ENCODE measurements around the gene SCGB3A2. TPM values are rescaled to one million over a fixed set of nuclear protein-coding genes. Genes with fewer than 3 reads are reported as not detected.

Gene SCGB3A2
- polyA plus RNA-seq, 1 donor (not counting 4 experiments of a cell fraction or from before 2014, with no cell fraction given): not detected

- H3K4me3 ChIP-seq (ENCODE audit: control insufficient read depth in 2 of 3, extremely low read depth in 1 of 3, insufficient read depth in 2 of 3, low read depth in 1 of 3, low read length in 3 of 3): no peak overlapping the region
- H3K4me2 ChIP-seq (ENCODE audit: control insufficient read depth, extremely low read depth, insufficient read depth, low read depth, low read length): no peak overlapping the region
- no peak overlapping the region for H3K27ac ChIP-seq (ENCODE audit: control insufficient read depth, insufficient read depth, low read length)
- dilution Hi-C loops (cut with MboI; ENCODE audit: extremely low pct_ligation_motif_present, low sequenced_read_pairs): loop anchor here (5.0 kb wide), 1 partner anchor 72 kb away; no protein-coding TSS in a partner anchor
- H4K20me1 ChIP-seq (ENCODE audit: control insufficient read depth, extremely low read depth, insufficient read depth, low read length): no peaks in the 10 kb centered on the region
- TF ChIP-seq, protein P1, sequence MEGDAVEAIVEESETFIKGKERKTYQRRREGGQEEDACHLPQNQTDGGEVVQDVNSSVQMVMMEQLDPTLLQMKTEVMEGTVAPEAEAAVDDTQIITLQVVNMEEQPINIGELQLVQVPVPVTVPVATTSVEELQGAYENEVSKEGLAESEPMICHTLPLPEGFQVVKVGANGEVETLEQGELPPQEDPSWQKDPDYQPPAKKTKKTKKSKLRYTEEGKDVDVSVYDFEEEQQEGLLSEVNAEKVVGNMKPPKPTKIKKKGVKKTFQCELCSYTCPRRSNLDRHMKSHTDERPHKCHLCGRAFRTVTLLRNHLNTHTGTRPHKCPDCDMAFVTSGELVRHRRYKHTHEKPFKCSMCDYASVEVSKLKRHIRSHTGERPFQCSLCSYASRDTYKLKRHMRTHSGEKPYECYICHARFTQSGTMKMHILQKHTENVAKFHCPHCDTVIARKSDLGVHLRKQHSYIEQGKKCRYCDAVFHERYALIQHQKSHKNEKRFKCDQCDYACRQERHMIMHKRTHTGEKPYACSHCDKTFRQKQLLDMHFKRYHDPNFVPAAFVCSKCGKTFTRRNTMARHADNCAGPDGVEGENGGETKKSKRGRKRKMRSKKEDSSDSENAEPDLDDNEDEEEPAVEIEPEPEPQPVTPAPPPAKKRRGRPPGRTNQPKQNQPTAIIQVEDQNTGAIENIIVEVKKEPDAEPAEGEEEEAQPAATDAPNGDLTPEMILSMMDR (optimal IDR thresholded peaks at IDR 0.05 in 1 of 3, IDR thresholded peaks at IDR 0.05 in 1 of 3, conservative IDR thresholded peaks at IDR 0.05 in 1 of 3; ENCODE audit: extremely low read depth in 1 of 3, insufficient read depth in 2 of 3, low read length in 3 of 3): no peak
- no peak for TF ChIP-seq EZH2 (IDR thresholded peaks at IDR 0.05; ENCODE audit: low read length)
- H3K27me3 ChIP-seq (ENCODE audit: control insufficient read depth, extremely low read depth, insufficient read depth, low read length): no peaks in the 10 kb centered on the region
- H3K4me1 ChIP-seq (ENCODE audit: control insufficient read depth, extremely low read depth, insufficient read depth, low read length): no peaks in the 10 kb centered on the region
- no peaks in the 10 kb centered on the region for H3K79me2 ChIP-seq (ENCODE audit: control insufficient read depth, insufficient read depth, low read length)
- H2AFZ ChIP-seq (ENCODE audit: control insufficient read depth, low read length): no peak overlapping the region
- no peak for DNase-seq (ENCODE audit: low read depth, low spot score)
- H3K9me3 ChIP-seq (ENCODE audit: control insufficient read depth, low read depth, low read length): no peaks in the 10 kb centered on the region
- no peaks in the 10 kb centered on the region for H3K9me1 ChIP-seq (ENCODE audit: control insufficient read depth, extremely low read depth, insufficient read depth, low read length)
- no peak for FAIRE-seq
- no peaks in the 10 kb centered on the region for H3K36me3 ChIP-seq (ENCODE audit: control insufficient read depth in 2 of 2, extremely low read depth in 1 of 2, insufficient read depth in 2 of 2, low read length in 2 of 2)
- no peak overlapping the region for H3K9ac ChIP-seq (ENCODE audit: control insufficient read depth, extremely low read depth, insufficient read depth, low read length)
Measured at GRCh38 chr5:147860641-147861025, 17.9 kb upstream of the SCGB3A2 start.

DNA sequence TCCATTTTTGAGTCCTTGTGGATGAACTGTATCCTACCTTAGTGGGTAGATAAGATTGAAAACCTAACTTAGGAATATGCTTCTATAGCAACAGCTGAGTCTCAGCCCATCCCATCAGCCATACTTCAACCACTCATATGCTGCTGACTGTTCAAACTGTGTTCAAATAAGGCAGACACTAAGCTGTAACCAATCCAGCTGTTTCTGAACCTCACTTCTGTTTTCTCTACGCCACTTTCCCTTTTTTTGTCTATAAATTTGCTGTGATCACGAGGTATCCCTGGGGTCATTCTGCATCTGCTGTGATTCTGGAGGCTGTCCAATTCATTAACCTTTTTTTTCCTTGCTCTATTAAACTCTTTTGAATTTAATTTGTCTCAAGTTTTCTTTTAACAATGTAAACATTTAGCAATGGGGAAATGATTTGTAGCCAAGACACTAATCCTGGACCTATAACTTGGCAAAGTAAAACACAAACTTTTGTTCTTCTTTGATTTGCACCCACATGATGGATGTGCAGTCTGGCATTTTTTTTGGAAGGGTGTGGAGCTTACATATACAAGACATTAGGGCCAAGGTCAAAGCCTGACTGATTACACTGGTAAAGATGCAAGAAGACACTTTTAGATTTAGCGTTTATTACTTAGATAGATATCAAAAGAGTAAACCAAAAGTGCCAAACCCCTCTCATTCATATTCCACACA lies 14.9 kb upstream of the SCGB3A2 start:
- H3K27ac ChIP-seq (ENCODE audit: control insufficient read depth, insufficient read depth, low read length): no peak overlapping the region
- FAIRE-seq: no peak

More for the DNA sequence above, 14.9 kb upstream of the SCGB3A2 start:
- Histone ChIP-seq H3K79me2 (ENCODE audit: control insufficient read depth, insufficient read depth, low read length) (no peaks in the 10 kb centered on the region), H2AFZ (ENCODE audit: control insufficient read depth, low read length) (no peak overlapping the region), H3K9ac (ENCODE audit: control insufficient read depth, extremely low read depth, insufficient read depth, low read length) (no peak overlapping the region), H3K9me1 (ENCODE audit: control insufficient read depth, extremely low read depth, insufficient read depth, low read length) (no peaks in the 10 kb centered on the region), H3K4me3 (ENCODE audit: control insufficient read depth in 2 of 3, extremely low read depth in 1 of 3, insufficient read depth in 2 of 3, low read depth in 1 of 3, low read length in 3 of 3) (no peak overlapping the region), H3K9me3 (ENCODE audit: control insufficient read depth, low read depth, low read length) (no peaks in the 10 kb centered on the region), H3K27me3 (ENCODE audit: control insufficient read depth, extremely low read depth, insufficient read depth, low read length) (no peaks in the 10 kb centered on the region), H3K4me2 (ENCODE audit: control insufficient read depth, extremely low read depth, insufficient read depth, low read depth, low read length) (no peak overlapping the region), H4K20me1 (ENCODE audit: control insufficient read depth, extremely low read depth, insufficient read depth, low read length) (no peaks in the 10 kb centered on the region), H3K36me3 (ENCODE audit: control insufficient read depth in 2 of 2, extremely low read depth in 1 of 2, insufficient read depth in 2 of 2, low read length in 2 of 2) (no peaks in the 10 kb centered on the region), H3K4me1 (ENCODE audit: control insufficient read depth, extremely low read depth, insufficient read depth, low read length) (no peaks in the 10 kb centered on the region)
- TF ChIP-seq EZH2 (IDR thresholded peaks at IDR 0.05; ENCODE audit: low read length): no peak
- TF ChIP-seq, protein P1 (optimal IDR thresholded peaks at IDR 0.05 in 1 of 3, IDR thresholded peaks at IDR 0.05 in 1 of 3, conservative IDR thresholded peaks at IDR 0.05 in 1 of 3; ENCODE audit: extremely low read depth in 1 of 3, insufficient read depth in 2 of 3, low read length in 3 of 3): no peak
- dilution Hi-C loops (cut with MboI; ENCODE audit: extremely low pct_ligation_motif_present, low sequenced_read_pairs): loop anchor here (5.0 kb wide), 1 partner anchor 69 kb away; no protein-coding TSS in a partner anchor
- no peak for DNase-seq (ENCODE audit: low read depth, low spot score)
